Measurements from ENCODE around the gene ITGB2. TPM values are rescaled to one million over a fixed set of nuclear protein-coding genes. Genes with fewer than 3 reads are reported as not detected.

The ITGB2 gene
- total RNA-seq, 1 experiment from 2014 or later, result 1.5 TPM

DNA sequence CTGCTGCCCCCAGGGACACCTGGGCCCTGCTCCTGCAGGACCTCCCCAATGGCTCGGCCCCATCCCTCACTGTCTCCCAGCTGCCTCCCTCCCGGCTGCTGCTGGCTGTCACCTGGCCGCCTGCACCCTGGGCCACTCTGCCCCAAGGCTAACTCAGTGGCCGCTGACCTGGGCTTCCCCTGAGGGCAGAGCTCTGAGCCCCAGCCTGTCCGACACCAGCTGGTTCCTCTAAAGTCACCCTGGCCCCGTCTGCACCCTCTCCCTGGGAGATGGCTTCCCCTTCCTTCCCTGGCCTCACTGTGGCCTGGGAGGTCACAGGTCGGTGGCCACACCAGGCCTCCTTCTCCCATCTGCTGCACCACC, 15.0 kb downstream of the ITGB2 start:
- RAD21 ChIA-PET (ENCODE audit: low non-redundant PET in 1 of 2, low total read pairs in 2 of 2, uncharacterized antibody in 2 of 2, unreplicated experiment in 2 of 2), result no interaction called here
- POLR2A ChIA-PET, result no interaction called here
- no peak for DNase-seq (ENCODE audit: low read depth, low spot score)
- Histone ChIP-seq H4K20me1 (ENCODE audit: insufficient read depth) (no peaks in the 10 kb centered on the region), H3K27ac (ENCODE audit: low read depth, low read length) (no peak overlapping the region), H3K27me3 (ENCODE audit: insufficient read depth, low read length) (peaks cover 17% of the 10 kb centered on the region; the same call in 1 of the 2 replicates), H3K79me2 (ENCODE audit: insufficient read depth, low read length) (no peaks in the 10 kb centered on the region), H3K9me3 (ENCODE audit: control insufficient read depth in 1 of 2, insufficient read depth in 1 of 2, low read depth in 1 of 2, low read length in 2 of 2) (peaks cover 0 to 4% of the 10 kb centered on the region in 2 experiments; a peak in 1 of 4 replicates), H3K4me3 (replicated peaks in 1 of 2; ENCODE audit: low read depth in 1 of 2, low read length in 2 of 2) (no peak overlapping the region), H3K4me2 (ENCODE audit: low read length) (no peak overlapping the region), H2AFZ (ENCODE audit: low read depth, low read length, poor library complexity, severe bottlenecking) (no peak overlapping the region), H3K9ac (ENCODE audit: low read length) (no peak overlapping the region), H3K4me1 (ENCODE audit: control insufficient read depth in 1 of 2, insufficient read depth in 2 of 2, low read length in 2 of 2) (no peaks in the 10 kb centered on the region), H3K9me2 (ENCODE audit: insufficient read depth) (no peaks in the 10 kb centered on the region), H3K36me3 (ENCODE audit: control insufficient read depth in 1 of 2, insufficient read depth in 2 of 2, low read length in 2 of 2) (no peaks in the 10 kb centered on the region)
- no peak for ATAC-seq
- TF ChIP-seq YY1 (IDR thresholded peaks at IDR 0.05; ENCODE audit: extremely low read depth, insufficient replicate concordance, low read depth, low read length) (no peak), ELF1 (IDR thresholded peaks at IDR 0.05; ENCODE audit: borderline replicate concordance, low read depth) (no peak), CBX3 (IDR thresholded peaks at IDR 0.05; ENCODE audit: low read depth) (no peak), TCF7L2 (IDR thresholded peaks at IDR 0.05; ENCODE audit: borderline replicate concordance, extremely low read depth, insufficient read depth, insufficient read length) (no peak), EZH2phosphoT487 (IDR thresholded peaks at IDR 0.05; ENCODE audit: borderline replicate concordance) (no peak), SIN3A (IDR thresholded peaks at IDR 0.05; ENCODE audit: low read depth) (no peak), FOSL1 (IDR thresholded peaks at IDR 0.05; ENCODE audit: low read depth) (no peak), CEBPB (IDR thresholded peaks at IDR 0.05; ENCODE audit: low read depth) (no peak), POLR2AphosphoS5 (IDR thresholded peaks at IDR 0.05; ENCODE audit: low read depth, low read length) (no peak), EZH2 (IDR thresholded peaks at IDR 0.05) (no peak)
- TF ChIP-seq, protein P1, sequence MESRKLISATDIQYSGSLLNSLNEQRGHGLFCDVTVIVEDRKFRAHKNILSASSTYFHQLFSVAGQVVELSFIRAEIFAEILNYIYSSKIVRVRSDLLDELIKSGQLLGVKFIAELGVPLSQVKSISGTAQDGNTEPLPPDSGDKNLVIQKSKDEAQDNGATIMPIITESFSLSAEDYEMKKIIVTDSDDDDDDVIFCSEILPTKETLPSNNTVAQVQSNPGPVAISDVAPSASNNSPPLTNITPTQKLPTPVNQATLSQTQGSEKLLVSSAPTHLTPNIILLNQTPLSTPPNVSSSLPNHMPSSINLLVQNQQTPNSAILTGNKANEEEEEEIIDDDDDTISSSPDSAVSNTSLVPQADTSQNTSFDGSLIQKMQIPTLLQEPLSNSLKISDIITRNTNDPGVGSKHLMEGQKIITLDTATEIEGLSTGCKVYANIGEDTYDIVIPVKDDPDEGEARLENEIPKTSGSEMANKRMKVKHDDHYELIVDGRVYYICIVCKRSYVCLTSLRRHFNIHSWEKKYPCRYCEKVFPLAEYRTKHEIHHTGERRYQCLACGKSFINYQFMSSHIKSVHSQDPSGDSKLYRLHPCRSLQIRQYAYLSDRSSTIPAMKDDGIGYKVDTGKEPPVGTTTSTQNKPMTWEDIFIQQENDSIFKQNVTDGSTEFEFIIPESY (IDR thresholded peaks at IDR 0.05; ENCODE audit: extremely low read depth, insufficient replicate concordance, low read length), result no peak
- CTCF ChIA-PET, result interaction anchor here (1.5 kb wide), 1 partner anchor 13 kb away, joined by 4 read pairs; no protein-coding TSS in a partner anchor
- BruUV-seq (replicated peaks), result no TSS peak
- intact Hi-C loops (cut with micrococcal nuclease), result no loop called here
